ENCODE measurements around the gene BLACAT1. TPM values are rescaled to one million over a fixed set of nuclear protein-coding genes. Genes with fewer than 3 reads are reported as not detected.
A peak's percentile ranks its signal among the peaks of the same experiment; 100 is the strongest.

The BLACAT1 gene
- total and polyA plus RNA-seq, 2 of the 13 experiments (the other 11 are each of a cell fraction or from before 2014, with no cell fraction given) = 1.2 to 2.8 TPM

DNA sequence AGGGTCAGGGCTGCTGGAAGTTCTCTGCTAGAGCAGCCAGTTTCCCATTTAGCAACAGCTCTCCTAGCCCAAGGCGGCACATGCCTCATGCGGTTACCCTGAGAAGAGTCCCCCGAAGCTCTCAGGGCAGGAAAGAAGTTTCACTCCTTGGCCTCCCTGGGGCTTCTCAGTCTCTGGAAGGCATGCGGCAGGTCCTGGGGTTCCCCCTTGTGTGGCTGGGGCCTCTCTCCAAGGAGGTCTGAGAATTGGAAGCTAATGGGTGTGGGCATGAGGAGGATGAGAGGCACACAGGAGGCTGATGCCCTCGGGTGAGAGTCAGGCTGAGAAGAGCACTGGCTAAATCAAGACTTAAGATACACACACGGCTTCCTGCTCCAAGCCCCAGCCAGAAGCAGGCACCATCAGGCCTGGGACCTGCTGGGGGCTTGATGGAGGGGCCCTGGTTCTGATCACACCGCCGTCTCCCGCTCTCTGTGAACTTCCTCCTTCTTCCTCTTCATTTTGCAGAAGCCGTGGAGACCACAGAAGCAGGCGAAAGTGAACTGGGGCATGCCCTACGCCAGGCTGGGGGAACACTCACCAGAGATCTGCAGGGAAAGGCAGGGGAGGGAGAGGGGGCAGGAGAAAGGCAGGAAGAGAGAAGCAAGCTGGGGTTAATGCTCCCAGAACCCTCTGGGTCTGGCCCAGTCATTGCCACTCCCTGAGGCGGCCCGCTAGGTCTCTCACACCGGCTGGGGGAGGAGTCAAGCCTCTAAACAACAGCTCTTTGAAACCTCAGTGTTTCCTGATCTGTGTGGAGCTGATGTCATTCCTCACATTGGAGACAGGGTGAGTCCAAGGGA, 15.1 kb downstream of the BLACAT1 start (continued):
- TF ChIP-seq, protein P1, sequence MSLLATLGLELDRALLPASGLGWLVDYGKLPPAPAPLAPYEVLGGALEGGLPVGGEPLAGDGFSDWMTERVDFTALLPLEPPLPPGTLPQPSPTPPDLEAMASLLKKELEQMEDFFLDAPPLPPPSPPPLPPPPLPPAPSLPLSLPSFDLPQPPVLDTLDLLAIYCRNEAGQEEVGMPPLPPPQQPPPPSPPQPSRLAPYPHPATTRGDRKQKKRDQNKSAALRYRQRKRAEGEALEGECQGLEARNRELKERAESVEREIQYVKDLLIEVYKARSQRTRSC (CRISPR knock-in tag; IDR thresholded peaks at IDR 0.05; ENCODE audit: low read depth) = no peak
- TF ChIP-seq FOSL2 (CRISPR knock-in tag; IDR thresholded peaks at IDR 0.05) = peak; percentile 18; the same call in 1 of the 2 replicates
- TF ChIP-seq HNF4G (IDR thresholded peaks at IDR 0.05; ENCODE audit: borderline replicate concordance, low read depth, low read length) = no peak
- no peak for TF ChIP-seq HNF4G (CRISPR knock-in tag; IDR thresholded peaks at IDR 0.05; ENCODE audit: borderline replicate concordance, low read depth)
- no peak for TF ChIP-seq ZNF780A (CRISPR knock-in tag; IDR thresholded peaks at IDR 0.05)
- no peak for TF ChIP-seq SSRP1 (CRISPR knock-in tag; IDR thresholded peaks at IDR 0.05)
- TF ChIP-seq KDM5A (IDR thresholded peaks at IDR 0.05; ENCODE audit: borderline replicate concordance, low read length) = no peak
- peak; percentile 73; the same call in 1 of the 2 replicates for TF ChIP-seq ZNF652 (CRISPR knock-in tag; IDR thresholded peaks at IDR 0.05; ENCODE audit: borderline replicate concordance, low read depth)
- TF ChIP-seq KAT2B (IDR thresholded peaks at IDR 0.05; ENCODE audit: borderline replicate concordance, low read depth, low read length) = no peak
- TF ChIP-seq, protein P2, sequence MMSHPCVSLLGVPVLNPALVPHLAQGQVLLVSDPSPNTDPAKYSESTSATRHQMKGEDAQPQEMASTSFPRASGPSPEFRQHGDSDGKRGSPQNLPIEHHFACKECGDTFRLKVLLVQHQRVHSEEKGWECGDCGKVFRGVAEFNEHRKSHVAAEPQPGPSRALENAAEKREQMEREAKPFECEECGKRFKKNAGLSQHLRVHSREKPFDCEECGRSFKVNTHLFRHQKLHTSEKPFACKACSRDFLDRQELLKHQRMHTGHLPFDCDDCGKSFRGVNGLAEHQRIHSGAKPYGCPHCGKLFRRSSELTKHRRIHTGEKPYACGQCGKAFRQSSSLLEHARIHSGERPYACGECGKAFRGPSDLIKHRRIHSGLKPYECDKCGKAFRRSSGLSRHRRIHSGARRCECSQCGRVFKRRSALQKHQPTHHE (CRISPR knock-in tag; IDR thresholded peaks at IDR 0.05; ENCODE audit: borderline replicate concordance) = no peak
- peak; percentile 67; the same call in 1 of the 2 replicates for TF ChIP-seq POLR2G (IDR thresholded peaks at IDR 0.05; ENCODE audit: low read depth, low read length)
- TF ChIP-seq, protein P3, sequence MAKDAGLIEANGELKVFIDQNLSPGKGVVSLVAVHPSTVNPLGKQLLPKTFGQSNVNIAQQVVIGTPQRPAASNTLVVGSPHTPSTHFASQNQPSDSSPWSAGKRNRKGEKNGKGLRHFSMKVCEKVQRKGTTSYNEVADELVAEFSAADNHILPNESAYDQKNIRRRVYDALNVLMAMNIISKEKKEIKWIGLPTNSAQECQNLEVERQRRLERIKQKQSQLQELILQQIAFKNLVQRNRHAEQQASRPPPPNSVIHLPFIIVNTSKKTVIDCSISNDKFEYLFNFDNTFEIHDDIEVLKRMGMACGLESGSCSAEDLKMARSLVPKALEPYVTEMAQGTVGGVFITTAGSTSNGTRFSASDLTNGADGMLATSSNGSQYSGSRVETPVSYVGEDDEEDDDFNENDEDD (CRISPR knock-in tag; IDR thresholded peaks at IDR 0.05; ENCODE audit: borderline replicate concordance) = no peak
- TF ChIP-seq, protein P4, sequence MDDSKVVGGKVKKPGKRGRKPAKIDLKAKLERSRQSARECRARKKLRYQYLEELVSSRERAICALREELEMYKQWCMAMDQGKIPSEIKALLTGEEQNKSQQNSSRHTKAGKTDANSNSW (CRISPR knock-in tag; IDR thresholded peaks at IDR 0.05; ENCODE audit: borderline replicate concordance) = no peak
- TF ChIP-seq RFXAP (CRISPR knock-in tag; IDR thresholded peaks at IDR 0.05; ENCODE audit: borderline replicate concordance) = 0 out of 2 replicates have a peak, but pooled peaks have one; percentile 39
- TF ChIP-seq CHD2 (IDR thresholded peaks at IDR 0.05; ENCODE audit: low read depth, low read length) = no peak
- TF ChIP-seq SOX13 (IDR thresholded peaks at IDR 0.05) = no peak
- 0 out of 4 replicates have a peak, but pooled peaks of 1 of the 2 experiments have one; percentile 26 for TF ChIP-seq SOX13 (CRISPR knock-in tag; conservative IDR thresholded peaks at IDR 0.05 in 1 of 2, IDR thresholded peaks at IDR 0.05 in 1 of 2)
- no peak for TF ChIP-seq ZNF713 (CRISPR knock-in tag; IDR thresholded peaks at IDR 0.05)
- TF ChIP-seq ZNF253 (CRISPR knock-in tag; IDR thresholded peaks at IDR 0.05; ENCODE audit: borderline replicate concordance) = no peak
- peak; percentile 16; the same call in 1 of the 2 replicates for TF ChIP-seq RBFOX2 (IDR thresholded peaks at IDR 0.05; ENCODE audit: low read depth, low read length)
- no peak for TF ChIP-seq ZNF703 (CRISPR knock-in tag; IDR thresholded peaks at IDR 0.05; ENCODE audit: borderline replicate concordance)
- TF ChIP-seq EZH2 (conservative IDR thresholded peaks at IDR 0.05; ENCODE audit: low read depth, low read length) = no peak
- TF ChIP-seq CBX5 (CRISPR knock-in tag; IDR thresholded peaks at IDR 0.05; ENCODE audit: borderline replicate concordance) = no peak
- no peak for TF ChIP-seq TMF1 (CRISPR knock-in tag; IDR thresholded peaks at IDR 0.05; ENCODE audit: low read depth)
- no peak for TF ChIP-seq ZNF430 (CRISPR knock-in tag; IDR thresholded peaks at IDR 0.05)
- no peak for TF ChIP-seq NCOA5 (CRISPR knock-in tag; IDR thresholded peaks at IDR 0.05)
- TF ChIP-seq HDAC1 (CRISPR knock-in tag; IDR thresholded peaks at IDR 0.05) = no peak
- no peak for TF ChIP-seq JUNB (CRISPR knock-in tag; IDR thresholded peaks at IDR 0.05; ENCODE audit: borderline replicate concordance)
- TF ChIP-seq ATAD3A (CRISPR knock-in tag; IDR thresholded peaks at IDR 0.05) = no peak

Measured in HepG2 (cell line).